ENCODE data around the gene ZBTB38.

- TF ChIP-seq CTCF (IDR thresholded peaks at IDR 0.05) (no peak), ZFX (IDR thresholded peaks at IDR 0.05; ENCODE audit: borderline replicate concordance) (no peak)
These were observed 30.3 kb upstream of the ZBTB38 start for GRCh38 chr3:141337991-141338390.

Data from 22Rv1 (cell line).